ENCODE measurements around the gene TMEM89. TPM values are rescaled to one million over a fixed set of nuclear protein-coding genes. Genes with fewer than 3 reads are reported as not detected.

The TMEM89 gene
- total RNA-seq, 1 donor from 2014 or later: 0.51 TPM

DNA sequence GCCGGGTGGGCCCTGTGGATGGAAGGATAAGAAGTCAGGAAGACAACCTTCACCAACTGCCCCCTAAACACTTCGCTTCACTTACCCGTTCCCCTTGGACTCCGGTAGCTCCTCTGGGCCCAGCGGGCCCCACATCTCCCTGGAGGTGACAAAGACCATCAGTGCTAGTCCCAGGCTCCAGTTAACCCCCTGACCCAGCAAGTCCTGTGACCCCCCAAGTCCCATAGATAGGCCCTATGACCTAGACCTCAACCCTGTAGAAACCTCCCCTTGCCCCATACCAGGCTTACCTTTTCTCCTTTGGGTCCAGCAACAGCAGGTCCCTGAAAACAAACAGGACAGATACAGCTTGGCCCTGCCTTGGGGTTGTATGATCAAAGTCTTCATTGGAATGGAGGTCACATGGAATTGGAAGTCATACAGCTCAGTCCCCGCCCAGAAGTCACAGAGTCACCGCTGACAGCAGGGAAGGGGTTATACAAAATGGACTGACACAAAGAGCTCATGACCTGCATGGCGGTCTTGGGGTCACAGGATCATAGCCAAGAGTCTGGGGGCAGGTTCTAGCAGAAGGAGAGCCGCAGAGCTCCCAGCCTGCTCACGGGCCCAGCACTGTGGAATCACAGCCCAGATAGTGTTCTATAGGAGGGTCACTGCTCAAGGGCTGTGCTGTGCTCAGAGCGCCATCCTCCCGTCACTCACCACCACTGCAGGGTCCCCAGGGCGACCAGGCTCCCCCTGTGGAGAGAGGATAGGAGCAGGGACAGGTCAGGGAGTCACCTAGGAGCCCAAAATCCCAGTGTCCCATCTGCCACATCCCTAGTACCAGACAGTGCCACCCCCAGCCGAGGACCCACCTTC is 39.7 kb downstream of the TMEM89 start:
- TF ChIP-seq, protein P1, sequence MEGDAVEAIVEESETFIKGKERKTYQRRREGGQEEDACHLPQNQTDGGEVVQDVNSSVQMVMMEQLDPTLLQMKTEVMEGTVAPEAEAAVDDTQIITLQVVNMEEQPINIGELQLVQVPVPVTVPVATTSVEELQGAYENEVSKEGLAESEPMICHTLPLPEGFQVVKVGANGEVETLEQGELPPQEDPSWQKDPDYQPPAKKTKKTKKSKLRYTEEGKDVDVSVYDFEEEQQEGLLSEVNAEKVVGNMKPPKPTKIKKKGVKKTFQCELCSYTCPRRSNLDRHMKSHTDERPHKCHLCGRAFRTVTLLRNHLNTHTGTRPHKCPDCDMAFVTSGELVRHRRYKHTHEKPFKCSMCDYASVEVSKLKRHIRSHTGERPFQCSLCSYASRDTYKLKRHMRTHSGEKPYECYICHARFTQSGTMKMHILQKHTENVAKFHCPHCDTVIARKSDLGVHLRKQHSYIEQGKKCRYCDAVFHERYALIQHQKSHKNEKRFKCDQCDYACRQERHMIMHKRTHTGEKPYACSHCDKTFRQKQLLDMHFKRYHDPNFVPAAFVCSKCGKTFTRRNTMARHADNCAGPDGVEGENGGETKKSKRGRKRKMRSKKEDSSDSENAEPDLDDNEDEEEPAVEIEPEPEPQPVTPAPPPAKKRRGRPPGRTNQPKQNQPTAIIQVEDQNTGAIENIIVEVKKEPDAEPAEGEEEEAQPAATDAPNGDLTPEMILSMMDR (conservative IDR thresholded peaks at IDR 0.05): no peak
- DNase-seq (ENCODE audit: low read depth, low spot score): no peak
- H3K36me3 Mint-ChIP-seq (ENCODE audit: low read depth): no peaks in the 10 kb centered on the region
- H3K27ac Mint-ChIP-seq (ENCODE audit: unreplicated experiment): no peak overlapping the region
- no peaks in the 10 kb centered on the region for H3K9me3 Mint-ChIP-seq
- H3K4me1 Mint-ChIP-seq: no peaks in the 10 kb centered on the region
- H3K27me3 Mint-ChIP-seq (ENCODE audit: low read depth): no peaks in the 10 kb centered on the region
- no peak overlapping the region for H3K4me3 Mint-ChIP-seq

DNA sequence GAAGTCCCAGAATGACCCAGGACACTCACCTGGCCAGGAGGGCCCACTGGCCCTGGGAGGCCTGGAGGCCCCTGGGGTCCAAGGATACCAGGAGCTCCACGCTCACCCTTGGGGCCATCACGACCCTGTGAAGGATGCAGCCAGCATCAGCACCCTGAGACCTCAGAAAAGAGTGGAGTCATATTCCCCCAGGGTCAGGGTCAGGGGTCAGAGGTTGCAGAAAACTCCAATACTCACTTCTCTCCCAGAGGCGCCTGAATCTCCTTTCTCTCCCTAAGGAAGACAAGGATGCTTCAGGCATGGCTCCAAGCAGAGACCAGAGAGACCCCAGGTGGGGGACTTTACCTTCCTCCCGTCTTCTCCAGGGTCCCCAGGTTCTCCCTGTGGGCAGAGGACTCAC is 44.9 kb downstream of the TMEM89 start:
- Mint-ChIP-seq H3K27me3 (ENCODE audit: low read depth) (no peaks in the 10 kb centered on the region), H3K36me3 (ENCODE audit: low read depth) (no peaks in the 10 kb centered on the region), H3K27ac (ENCODE audit: unreplicated experiment) (no peak overlapping the region), H3K4me1 (no peaks in the 10 kb centered on the region), H3K4me3 (no peak overlapping the region), H3K9me3 (no peaks in the 10 kb centered on the region)
- DNase-seq (ENCODE audit: low read depth, low spot score): no peak
- TF ChIP-seq, protein P1 (conservative IDR thresholded peaks at IDR 0.05): no peak

- no peak overlapping the region for H3K27ac Mint-ChIP-seq (ENCODE audit: unreplicated experiment)
- H3K36me3 Mint-ChIP-seq (ENCODE audit: low read depth): no peaks in the 10 kb centered on the region
- H3K4me1 Mint-ChIP-seq: no peaks in the 10 kb centered on the region
- no peak overlapping the region for H3K4me3 Mint-ChIP-seq
- TF ChIP-seq, protein P1 (conservative IDR thresholded peaks at IDR 0.05): no peak
- no peak for DNase-seq (ENCODE audit: low read depth, low spot score)
- no peaks in the 10 kb centered on the region for H3K9me3 Mint-ChIP-seq
- no peaks in the 10 kb centered on the region for H3K27me3 Mint-ChIP-seq (ENCODE audit: low read depth)
Measured at GRCh38 chr3:48575366-48575765, 46.2 kb downstream of the TMEM89 start.

- Mint-ChIP-seq H3K4me1 (no peaks in the 10 kb centered on the region), H3K27ac (ENCODE audit: unreplicated experiment) (no peak overlapping the region), H3K4me3 (no peak overlapping the region)
Measured at GRCh38 chr3:48573973-48574585, 47.5 kb downstream of the TMEM89 start.

DNA sequence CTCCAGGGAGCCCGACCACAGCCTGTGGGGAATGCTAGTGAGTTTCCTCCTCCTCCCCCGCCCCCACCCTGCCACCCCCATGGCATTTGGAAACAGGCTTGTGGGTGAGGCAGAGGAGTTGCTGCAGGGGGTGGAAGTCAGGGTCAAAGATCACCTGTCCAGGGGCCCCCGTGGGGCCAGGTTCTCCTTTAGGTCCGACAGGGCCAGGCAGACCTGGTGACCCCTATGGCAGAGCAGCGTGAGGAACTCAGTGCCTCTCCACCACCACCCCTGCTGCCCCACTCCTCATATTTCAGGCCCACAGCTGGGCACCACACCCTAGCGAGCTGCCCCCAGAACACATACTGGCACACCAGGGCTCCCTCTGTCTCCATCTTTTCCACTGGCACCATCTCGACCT is 49.1 kb downstream of the TMEM89 start:
- Mint-ChIP-seq H3K27me3 (ENCODE audit: low read depth) (no peaks in the 10 kb centered on the region), H3K4me3 (no peak overlapping the region), H3K36me3 (ENCODE audit: low read depth) (no peaks in the 10 kb centered on the region), H3K4me1 (no peaks in the 10 kb centered on the region), H3K27ac (ENCODE audit: unreplicated experiment) (peak overlapping the region; percentile 35), H3K9me3 (no peaks in the 10 kb centered on the region)
- no peak for DNase-seq (ENCODE audit: low read depth, low spot score)
- TF ChIP-seq, protein P1 (conservative IDR thresholded peaks at IDR 0.05): no peak

More at GRCh38 chr3:48573973-48574585, 47.5 kb downstream of the TMEM89 start:
- H3K27me3 Mint-ChIP-seq (ENCODE audit: low read depth): no peaks in the 10 kb centered on the region
- TF ChIP-seq, protein P1 (conservative IDR thresholded peaks at IDR 0.05): no peak
- H3K36me3 Mint-ChIP-seq (ENCODE audit: low read depth): no peaks in the 10 kb centered on the region
- DNase-seq (ENCODE audit: low read depth, low spot score): no peak
- H3K9me3 Mint-ChIP-seq: no peaks in the 10 kb centered on the region
